Anterior cingulate cortex (tissue), 58 donors: ENCODE results near the gene GMDS.
"Not testable (repeated sequence)": the region's sequence is repeated elsewhere in the genome, so short reads cannot be mapped to it uniquely, and the experiment has no call there.

Experiments used
- DNase-seq, 58 donors: peaks; one replicate each; lab custom pipeline; 2025; lab: John Stamatoyannopoulos, UW

Gene GMDS

DNA sequence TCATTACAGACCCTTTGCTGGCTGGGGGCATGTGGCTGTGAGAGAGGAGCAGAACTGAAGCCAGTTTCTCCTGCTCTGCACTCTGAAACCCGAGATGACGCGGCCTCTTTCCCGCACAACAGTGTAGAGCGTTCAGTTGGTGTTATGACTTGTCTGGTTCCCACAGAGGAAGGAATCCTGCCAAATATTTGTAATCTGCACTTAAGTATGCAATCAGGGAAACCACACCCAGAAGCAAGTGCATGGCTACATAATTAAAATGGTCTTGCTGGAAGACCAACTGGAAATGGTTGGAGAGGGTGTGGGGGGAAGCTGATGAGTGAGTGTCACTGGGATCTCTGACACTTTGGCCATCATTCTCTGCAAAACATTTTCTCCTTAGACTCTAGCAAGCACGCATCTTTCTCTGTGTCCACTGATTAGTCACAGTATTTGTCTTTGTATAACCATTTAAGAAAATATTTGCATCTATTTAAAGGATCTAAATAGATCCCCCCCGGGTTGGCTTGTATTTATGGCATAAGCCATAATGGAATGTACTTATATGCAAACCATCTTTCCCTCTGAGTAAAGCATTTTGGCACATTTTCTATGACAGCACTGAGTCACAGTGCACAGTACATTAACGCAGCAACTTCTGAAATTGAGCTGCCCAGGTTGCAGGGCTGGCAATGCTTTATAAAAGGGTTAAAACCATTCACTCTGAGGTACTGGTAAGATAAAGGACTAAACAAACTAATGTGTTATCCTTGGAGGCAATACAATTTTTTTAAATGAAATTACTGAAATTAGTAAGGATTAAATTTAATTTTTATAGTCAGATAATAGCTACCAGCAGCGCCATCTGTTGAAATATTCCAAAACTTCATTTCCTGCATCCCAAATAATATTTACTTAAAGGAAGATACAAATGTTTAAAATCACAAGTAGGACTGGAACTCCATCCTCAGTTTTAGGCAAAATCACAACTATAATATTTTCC lies 559.0 kb downstream of the GMDS start:
- DNase-seq, result no peak

DNA sequence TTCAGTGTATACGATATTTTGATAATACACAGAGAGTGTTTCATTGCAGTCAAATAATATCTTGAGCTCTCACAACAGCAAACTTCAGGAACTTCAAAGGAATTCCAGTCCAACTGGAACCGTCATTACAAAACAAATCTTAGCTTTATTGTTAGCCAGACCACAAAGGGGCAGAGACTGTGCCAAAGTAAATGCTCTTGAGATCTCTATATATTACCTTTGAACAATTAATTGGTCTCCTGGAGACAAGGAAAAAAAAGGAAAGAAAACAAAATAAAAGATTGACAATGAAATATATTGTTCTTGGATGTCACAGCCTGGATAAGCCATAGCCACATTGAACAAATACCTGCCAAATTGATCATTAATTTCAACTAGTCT lies 565.7 kb downstream of the GMDS start:
- no peak for DNase-seq

DNA sequence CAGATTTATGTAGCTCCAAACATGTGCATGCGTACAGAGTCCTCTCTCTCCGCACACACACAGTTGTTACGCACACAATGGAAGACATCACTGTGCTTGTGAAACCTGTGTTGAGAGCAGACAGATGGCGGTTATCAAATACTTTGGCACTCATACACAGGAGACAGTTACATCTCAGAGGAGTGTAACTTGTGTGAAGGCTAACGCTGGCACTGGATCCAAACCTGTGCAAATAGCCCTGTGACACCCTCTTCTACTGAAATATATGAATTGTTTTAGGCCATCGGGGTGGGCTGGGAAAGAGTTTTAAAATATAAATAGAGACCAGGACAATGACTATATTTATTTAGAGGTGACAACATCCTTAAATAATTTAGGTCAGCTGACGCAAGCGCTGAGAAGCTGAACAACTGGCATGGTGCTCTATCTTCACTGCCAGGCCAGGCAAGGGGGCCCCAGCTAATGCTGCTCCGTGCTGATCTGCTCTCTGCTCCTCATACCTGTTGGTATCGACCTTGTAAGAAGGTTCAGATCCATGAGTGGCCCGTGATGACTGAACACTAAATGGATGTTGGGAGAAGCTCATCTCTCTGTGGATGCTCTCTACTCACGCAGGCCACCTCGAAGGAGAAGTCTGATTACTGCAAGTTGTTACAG lies 566.2 kb downstream of the GMDS start:
- DNase-seq, result peak in 1 of 58 donors; percentile 2

DNA sequence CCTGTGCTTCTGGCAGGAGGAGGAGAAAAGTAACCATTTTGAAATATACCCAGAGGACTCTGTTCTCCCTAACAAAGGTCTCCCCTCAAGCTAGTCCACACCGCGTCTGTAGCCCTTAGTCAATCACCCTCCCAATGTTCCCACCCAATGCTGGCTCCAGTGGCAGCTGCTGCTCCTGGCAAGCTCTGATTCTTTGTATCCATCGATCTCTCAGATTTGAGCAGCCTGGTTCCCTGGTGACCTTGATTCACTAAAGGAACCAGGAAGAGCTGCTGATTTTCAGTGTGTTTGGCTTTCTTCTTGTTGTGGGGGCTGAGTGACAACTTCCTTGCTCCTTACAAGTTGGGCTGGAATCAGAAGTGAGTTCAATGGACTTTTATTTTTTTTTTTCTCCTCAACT lies 567.2 kb downstream of the GMDS start:
- no peak for DNase-seq

DNA sequence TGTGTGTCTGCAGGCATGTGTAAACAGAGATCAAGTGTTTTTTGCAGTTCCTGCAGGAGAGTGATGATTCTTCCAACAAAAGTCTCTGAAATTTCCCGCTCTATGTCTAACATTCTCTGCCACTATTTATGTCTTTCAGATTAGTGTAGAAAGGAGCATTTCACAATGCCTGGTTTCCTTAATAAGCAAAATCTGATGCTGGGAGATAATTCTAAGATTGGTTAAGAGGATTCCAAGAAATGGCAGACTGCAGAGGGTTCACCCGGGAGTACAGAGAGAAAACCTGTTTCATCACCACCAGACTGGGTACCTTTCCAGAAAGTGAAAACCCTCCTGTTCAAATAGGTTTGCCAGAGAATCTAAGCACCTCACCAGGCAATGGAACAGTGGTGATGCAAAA lies 573.0 kb downstream of the GMDS start:
- DNase-seq, result no peak

DNA sequence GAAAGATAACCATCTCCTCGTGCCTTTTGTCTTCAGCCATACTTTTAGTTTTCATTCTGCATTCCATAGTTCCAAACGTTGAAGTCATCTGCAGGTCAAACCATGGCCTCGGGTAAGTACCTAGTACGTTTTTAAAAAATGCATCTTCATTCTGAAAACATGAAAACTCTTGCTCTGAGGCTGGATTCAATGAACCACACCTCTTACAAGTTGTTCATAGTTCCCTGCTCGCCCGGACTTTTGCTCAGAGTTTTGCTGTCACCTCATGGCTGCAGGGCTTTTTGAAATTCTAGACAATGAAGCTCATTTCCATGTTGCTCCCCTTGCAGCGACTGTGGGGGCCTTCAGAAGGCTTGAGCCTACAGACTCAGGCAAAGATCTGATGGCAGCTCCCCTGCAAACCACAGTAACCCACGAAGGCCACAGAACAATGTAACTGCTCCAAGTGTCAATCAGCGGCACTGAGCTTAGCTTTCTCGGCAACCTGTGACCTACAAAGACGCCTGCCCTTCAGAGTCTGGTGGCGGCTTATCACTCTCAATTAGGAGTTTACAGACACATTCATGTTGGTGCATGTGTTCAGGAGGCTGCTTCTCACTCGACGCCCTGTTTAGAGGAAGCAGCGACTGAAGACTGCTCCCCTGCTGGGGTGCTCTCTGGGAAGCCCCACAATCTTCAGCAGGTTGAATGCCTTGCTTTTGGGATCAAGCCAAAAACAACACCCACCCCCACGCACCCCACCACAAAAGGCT lies 574.5 kb downstream of the GMDS start:
- no peak for DNase-seq

DNA sequence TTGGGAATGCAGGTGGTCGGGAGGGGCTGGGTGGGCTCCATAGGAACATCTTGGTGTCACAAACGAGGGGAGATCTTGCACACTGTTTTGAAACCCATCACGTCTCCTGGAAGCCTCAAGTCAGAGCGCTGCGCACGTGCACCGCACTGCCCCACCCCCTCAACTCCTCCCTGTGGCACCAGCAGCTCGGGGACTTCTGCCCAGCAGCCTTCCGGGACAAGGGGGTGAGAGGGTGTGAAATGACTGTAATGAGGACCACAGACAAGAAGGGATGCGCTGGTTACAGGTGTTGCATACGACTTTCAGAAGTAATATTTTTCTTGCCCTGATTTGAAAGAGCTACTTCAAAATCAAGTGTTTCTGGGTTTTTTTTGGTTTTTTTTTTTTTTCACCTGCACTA lies 575.4 kb downstream of the GMDS start:
- DNase-seq, result no peak

DNA sequence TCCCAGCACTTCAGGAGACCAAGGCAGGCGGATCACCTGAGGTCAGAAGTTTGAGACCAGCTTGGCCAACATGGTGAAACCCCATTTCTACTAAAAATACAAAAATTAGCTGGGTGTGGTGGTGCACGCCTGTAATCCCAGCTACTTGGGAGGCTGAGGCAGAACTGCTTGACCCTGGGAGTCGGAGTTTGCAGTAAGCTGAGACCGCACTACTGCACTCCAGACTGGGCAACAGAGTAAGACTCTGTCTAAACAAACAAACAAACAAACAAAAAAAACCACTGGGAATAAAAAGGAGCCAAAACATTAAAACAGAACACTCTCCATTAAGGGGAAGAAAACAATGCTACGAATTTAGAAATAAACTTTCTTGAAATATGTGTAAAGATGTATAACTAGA lies 576.9 kb downstream of the GMDS start:
- not testable (repeated sequence) for DNase-seq

DNA sequence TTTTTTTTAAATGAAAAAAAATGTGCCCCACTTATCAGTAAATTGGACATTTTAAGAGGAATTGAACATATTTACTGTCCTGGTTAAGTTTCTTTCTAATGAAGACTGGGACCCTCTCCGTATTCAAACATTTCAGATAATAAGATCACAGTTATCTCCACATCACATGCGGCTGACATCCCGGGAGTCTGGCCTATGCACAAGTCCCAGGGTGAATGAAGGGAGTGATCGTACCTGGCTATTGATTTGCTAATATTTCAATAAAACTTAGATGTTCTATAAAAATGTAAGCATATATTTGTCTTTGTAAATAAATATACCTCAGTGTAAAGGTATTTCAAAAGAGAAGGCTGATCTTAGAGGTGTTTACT lies 577.6 kb downstream of the GMDS start:
- DNase-seq, result no peak

DNA sequence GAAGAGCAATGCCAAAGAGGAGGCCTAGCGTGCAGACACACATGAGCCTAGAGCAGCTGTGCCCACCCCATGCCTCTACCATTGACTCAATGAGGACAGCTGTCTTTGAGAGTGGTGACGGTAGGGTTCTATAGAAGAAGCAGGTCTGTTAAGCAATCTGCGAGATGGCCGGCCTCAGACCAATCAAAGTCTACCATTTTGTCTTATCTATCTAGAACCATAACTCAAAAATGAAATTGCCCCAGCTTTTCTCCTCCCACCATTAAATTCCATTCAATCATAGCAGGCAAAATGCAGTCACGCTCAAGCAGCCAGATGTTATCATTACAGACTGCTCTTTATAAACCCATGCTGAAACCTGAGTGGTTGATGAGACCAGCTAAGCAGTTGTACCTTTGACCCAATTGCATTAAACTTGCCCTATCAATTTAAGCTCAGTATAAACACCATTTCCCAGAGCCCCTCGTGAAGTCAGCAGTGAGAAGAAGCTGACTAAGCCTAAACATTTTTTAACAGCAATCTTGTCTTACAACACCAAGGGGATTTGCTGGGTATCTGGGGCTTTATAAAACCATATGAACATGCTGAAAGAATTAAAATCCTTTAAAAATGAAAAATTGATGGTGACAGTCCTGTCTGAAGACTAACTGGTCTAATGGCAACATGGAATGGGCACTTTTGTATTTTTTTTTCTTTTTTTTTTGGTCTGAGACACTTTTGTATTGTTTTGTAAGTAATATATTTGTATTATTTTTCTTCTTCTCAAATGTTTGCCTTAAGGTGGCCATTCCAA lies 578.2 kb downstream of the GMDS start:
- DNase-seq, result no peak

DNA sequence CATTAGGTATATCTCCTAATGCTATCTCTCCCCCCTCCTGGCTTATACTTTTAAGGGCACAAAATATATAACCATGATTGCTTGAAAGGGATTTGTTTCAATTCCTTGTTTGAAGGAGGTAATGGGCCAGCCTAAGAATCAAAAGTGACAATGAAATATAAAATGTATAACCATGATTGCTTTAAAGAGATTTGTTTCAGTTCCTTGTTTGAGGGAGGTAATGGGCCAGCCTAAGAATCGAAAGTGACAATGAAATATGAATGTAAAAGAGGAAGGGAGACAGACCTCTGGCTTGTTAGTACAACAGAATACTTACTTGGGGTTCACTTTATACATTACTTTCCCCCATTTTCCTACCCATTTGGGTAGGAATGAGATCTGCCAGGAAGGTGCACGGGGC lies 580.2 kb downstream of the GMDS start:
- DNase-seq, result no peak

DNA sequence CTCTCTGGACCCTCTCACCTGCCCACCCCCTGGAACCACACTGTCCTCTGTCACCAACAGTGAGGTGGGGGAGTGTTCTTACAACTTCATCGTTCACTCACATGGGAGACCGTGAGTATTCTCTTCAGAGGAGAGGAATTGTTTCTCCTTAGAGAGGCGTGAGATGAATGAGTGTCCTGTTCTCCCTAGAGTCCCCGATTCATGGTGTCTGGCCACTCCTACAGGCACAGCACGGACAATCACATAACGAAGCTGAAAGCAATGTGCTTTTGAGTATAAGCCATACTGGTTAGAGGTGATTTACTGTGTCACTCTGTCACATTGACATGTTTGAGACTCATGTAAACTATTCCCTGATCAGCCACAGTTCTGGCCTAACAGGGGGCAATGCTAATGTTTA lies 581.1 kb downstream of the GMDS start:
- DNase-seq, result no peak

DNA sequence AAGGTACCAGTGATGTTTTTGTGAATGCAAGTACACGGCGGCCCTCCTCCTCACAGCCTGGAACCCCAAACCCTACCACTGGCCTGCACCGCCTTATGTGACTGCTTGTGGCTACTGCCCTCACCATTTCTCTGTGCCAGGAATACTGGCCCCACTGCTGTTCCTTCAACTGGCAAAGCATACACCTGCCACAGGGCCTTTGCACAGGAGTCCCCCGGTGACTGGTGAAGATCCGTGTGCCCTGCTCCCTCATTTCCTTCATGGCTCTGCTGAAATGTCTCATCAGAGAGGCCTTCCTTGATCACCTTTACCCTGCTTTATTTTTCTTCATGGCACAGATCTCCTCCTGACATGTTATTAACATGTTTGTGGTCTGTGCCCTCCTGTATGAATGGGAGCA lies 581.9 kb downstream of the GMDS start:
- DNase-seq, result no peak

DNA sequence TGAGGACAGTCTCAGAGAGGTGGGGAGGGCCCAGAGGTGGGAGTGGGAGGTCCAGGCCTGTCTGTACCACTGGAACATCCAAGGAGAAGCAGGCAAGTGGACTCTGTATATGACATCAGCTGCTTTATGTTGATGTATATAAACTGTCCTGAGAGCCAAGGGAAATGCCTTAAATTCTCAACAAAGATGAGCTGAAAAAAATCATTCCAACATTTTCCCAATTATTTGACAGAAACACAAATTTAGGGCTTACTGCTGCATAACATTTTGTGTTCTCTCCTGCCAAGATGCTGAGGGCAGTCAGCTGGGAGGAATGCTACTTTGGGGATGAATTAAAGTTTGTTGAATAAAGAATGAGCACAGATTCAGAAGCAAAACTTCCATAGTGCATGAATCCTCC lies 582.9 kb downstream of the GMDS start:
- no peak for DNase-seq

DNA sequence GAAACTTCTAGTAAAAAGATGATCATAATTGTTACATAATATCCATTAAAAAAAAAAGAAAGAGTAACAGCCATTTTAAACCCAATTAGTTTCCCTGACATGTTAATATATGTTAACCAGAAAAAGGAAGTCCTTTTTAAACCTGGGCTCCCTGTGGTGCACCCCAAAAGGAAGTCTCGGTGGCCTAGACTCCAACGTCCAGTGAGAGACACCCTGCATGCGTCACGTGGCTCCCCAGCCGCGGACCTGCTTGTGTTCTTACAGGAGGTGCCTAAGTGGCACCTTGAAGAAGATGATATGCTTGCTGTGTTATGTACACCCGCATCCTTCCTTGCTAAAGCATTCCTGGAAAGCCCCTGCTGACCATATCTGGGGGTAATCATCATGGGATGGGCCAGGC lies 585.6 kb downstream of the GMDS start:
- no peak for DNase-seq

DNA sequence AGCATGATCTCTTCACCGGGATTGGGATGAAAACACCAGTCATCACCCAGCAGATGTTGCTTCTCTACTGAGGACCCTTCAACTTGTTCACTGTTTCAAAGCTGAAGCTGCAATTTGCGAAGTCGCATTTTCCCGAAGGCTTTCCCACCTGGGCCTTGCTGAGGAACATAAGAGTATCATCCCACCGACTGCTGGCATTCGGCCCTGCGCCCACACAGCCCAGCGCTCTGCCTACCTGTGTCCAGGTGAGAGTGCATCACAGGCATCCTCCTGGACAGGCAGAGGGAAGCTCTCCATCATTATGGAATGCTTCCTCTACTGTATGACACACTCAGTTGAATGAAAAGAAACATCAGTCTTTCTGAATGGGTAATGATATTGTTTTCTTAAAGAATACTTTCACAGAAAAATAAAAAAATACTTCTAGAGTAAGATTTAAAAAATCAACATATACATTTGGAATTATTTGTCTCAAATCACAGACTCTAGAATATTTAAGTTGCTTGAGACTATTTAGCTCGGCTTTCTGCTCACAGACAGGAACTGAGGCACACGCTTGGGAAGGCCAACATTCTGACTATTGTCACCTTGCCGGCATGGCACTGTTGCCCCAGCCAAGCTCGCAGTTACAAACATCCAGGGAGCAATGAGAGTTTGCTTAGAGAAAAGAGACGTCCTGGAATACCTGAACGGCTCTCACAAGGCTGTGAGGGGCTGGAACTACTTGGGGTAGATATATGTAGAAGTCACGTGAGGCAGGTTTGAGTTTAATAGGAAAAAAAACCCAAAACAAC lies 587.0 kb downstream of the GMDS start:
- DNase-seq, result no peak

DNA sequence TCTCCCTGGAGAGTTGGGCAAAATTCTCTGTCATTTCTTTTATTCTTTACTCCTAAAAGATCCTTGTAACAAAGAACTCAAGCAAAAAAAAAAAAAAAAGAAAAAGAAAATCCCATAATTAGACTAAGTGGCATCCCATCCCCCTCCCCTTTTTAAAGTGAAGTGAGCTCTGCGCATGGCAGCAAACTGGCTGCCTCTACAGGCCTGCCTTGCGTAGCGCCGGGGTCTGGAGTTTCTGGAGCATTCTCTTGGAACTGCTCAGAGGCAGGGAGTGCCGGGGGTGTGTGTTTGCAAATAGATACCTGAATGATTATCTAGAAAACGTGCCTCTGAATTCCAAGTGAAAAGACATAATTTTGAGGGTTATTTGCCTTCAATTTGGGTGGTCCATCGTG lies 587.6 kb downstream of the GMDS start:
- DNase-seq, result no peak

DNA sequence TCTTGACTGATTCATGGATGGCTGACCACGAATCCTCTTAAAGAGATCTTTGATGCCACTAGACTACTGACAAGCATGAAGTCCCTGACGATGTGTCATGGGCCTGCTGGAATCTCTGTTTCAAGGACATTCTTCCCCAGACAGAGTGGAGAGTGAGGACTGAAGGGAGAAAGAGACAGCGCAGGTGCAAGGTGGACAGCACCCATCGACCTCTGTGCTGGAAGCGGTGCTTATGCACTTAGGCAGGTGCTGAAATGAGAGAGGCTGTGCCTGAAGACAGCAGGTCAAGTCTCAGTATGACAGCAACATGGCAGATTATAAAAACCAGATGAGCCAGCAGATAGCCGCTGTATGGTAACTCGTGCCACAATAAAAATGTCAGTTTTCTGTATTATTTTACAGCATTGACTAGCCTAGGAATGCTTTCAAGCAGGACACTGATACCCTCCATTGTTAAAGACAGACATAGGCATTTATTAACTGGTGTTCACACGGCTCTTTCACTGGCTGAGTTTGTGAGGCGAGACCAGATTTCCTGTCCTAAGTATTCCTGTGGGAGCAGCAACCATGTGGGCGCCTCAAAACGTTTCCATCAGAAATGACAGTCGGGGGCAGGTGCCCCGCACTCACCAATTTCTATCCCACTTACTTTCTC lies 588.2 kb downstream of the GMDS start:
- DNase-seq, result no peak

DNA sequence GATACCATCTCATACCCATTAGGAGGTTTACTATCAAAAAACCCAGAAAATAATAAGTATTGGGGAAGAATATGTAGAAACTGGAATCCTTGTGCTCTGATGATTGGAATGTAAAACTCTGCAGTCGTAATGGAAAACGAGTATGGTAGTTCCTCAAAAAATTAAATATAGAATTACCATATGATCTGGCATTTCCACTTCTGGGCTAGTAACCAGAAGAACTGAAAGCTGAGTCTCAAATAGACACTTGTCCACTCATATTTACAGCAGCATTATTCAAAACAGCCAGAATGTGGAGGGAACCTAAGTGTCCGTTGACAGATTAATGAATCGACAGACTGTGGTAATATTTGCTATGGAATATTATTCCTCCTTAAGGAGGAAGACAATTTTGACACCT lies 591.4 kb downstream of the GMDS start:
- no peak for DNase-seq
